ENCODE measurements around the gene ZNF567. TPM values are rescaled to one million over a fixed set of nuclear protein-coding genes. Genes with fewer than 3 reads are reported as not detected.
A peak's percentile ranks its signal among the peaks of the same experiment; 100 is the strongest.

Gene ZNF567
- total RNA-seq, 1 experiment from 2014 or later, result 9.0 TPM

- Mint-ChIP-seq H3K27ac (ENCODE audit: unreplicated experiment) (peak overlapping the region; percentile 99), H3K36me3 (ENCODE audit: insufficient read depth, unreplicated experiment) (peaks cover 62% of the 10 kb centered on the region), H3K4me1 (ENCODE audit: low read depth, unreplicated experiment) (peaks cover 8% of the 10 kb centered on the region), H3K4me3 (ENCODE audit: unreplicated experiment) (peak overlapping the region; percentile 94), H3K9me3 (ENCODE audit: unreplicated experiment) (peaks cover 22% of the 10 kb centered on the region), H3K27me3 (ENCODE audit: insufficient read depth, unreplicated experiment) (no peaks in the 10 kb centered on the region)
- DNase-seq, result no peak
- Histone ChIP-seq H3K27me3 (replicated peaks; ENCODE audit: control insufficient read depth, insufficient read depth, low read length) (no peaks in the 10 kb centered on the region), H3K36me3 (ENCODE audit: control insufficient read depth, insufficient read depth, low read length) (peaks cover 5% of the 10 kb centered on the region), H3K9me3 (peaks cover 11% of the 10 kb centered on the region), H3K4me1 (no peaks in the 10 kb centered on the region), H3K4me3 (ENCODE audit: low read depth, low read length) (peak overlapping the region; percentile 93)
- POLR2A ChIA-PET, result interaction anchor here (1.0 to 1.8 kb wide), 2 partner anchors 21 to 199 kb away, joined by 7 to 8 read pairs; partner anchors contain the start of genes ZNF461 and ZNF566
- CTCF ChIA-PET, result interaction anchor here (1.5 kb wide), 1 partner anchor 21 kb away, joined by 4 read pairs; the partner anchor contains the start of gene ZNF461
- BruUV-seq (replicated peaks), result no TSS peak
- intact Hi-C loops (cut with micrococcal nuclease; ENCODE audit: unreplicated experiment), result loop anchor here (5.0 kb wide), 2 partner anchors 84 to 161 kb away; partner anchors contain the start of genes ZNF260 and ZNF850
- no peak for TF ChIP-seq CTCF (IDR thresholded peaks at IDR 0.05; ENCODE audit: insufficient read depth in 1 of 2, low read depth in 1 of 2, low read length in 1 of 2, severe bottlenecking in 1 of 2, unreplicated experiment in 1 of 2)
These were observed 646 bp downstream of the ZNF567 start for GRCh38 chr19:36688058-36688457.

GRCh38 chr19:36707134-36707533, 19.7 kb downstream of the ZNF567 start:
- TF ChIP-seq CTCF (IDR thresholded peaks at IDR 0.05; ENCODE audit: insufficient read depth in 1 of 2, low read depth in 1 of 2, low read length in 1 of 2, severe bottlenecking in 1 of 2, unreplicated experiment in 1 of 2), result no peak
- intact Hi-C loops (cut with micrococcal nuclease; ENCODE audit: unreplicated experiment), result no loop called here
- BruUV-seq (replicated peaks), result no TSS peak
- no peak overlapping the region for H3K4me3 Mint-ChIP-seq (ENCODE audit: unreplicated experiment)
- H3K27ac Mint-ChIP-seq (ENCODE audit: unreplicated experiment), result no peak overlapping the region
- peaks cover 40% of the 10 kb centered on the region for H3K36me3 Mint-ChIP-seq (ENCODE audit: insufficient read depth, unreplicated experiment)
- no peaks in the 10 kb centered on the region for H3K4me1 Mint-ChIP-seq (ENCODE audit: low read depth, unreplicated experiment)
- peaks cover 58% of the 10 kb centered on the region for H3K9me3 Mint-ChIP-seq (ENCODE audit: unreplicated experiment)
- no peaks in the 10 kb centered on the region for H3K36me3 ChIP-seq (ENCODE audit: control insufficient read depth, insufficient read depth, low read length)
- CTCF ChIA-PET, result no interaction called here
- H3K27me3 ChIP-seq (replicated peaks; ENCODE audit: control insufficient read depth, insufficient read depth, low read length), result no peaks in the 10 kb centered on the region
- H3K4me1 ChIP-seq, result no peaks in the 10 kb centered on the region
- DNase-seq, result no peak
- no peak overlapping the region for H3K4me3 ChIP-seq (ENCODE audit: low read depth, low read length)
- peaks cover 62% of the 10 kb centered on the region for H3K9me3 ChIP-seq
- POLR2A ChIA-PET, result no interaction called here
- no peaks in the 10 kb centered on the region for H3K27me3 Mint-ChIP-seq (ENCODE audit: insufficient read depth, unreplicated experiment)

- no peak overlapping the region for H3K4me3 Mint-ChIP-seq (ENCODE audit: unreplicated experiment)
- DNase-seq, result no peak
- BruUV-seq (replicated peaks), result no TSS peak
- POLR2A ChIA-PET, result no interaction called here
- H3K4me1 Mint-ChIP-seq (ENCODE audit: low read depth, unreplicated experiment), result no peaks in the 10 kb centered on the region
- H3K36me3 Mint-ChIP-seq (ENCODE audit: insufficient read depth, unreplicated experiment), result peaks cover 50% of the 10 kb centered on the region
- H3K9me3 Mint-ChIP-seq (ENCODE audit: unreplicated experiment), result peaks cover 61% of the 10 kb centered on the region
- no peaks in the 10 kb centered on the region for H3K27me3 ChIP-seq (replicated peaks; ENCODE audit: control insufficient read depth, insufficient read depth, low read length)
- peaks cover 72% of the 10 kb centered on the region for H3K9me3 ChIP-seq
- peaks cover under 1% of the 10 kb centered on the region; the same call in 1 of the 2 replicates for H3K36me3 ChIP-seq (ENCODE audit: control insufficient read depth, insufficient read depth, low read length)
- H3K27me3 Mint-ChIP-seq (ENCODE audit: insufficient read depth, unreplicated experiment), result no peaks in the 10 kb centered on the region
- no peak for TF ChIP-seq CTCF (IDR thresholded peaks at IDR 0.05; ENCODE audit: insufficient read depth in 1 of 2, low read depth in 1 of 2, low read length in 1 of 2, severe bottlenecking in 1 of 2, unreplicated experiment in 1 of 2)
- CTCF ChIA-PET, result no interaction called here
- no peaks in the 10 kb centered on the region for H3K4me1 ChIP-seq
- H3K27ac Mint-ChIP-seq (ENCODE audit: unreplicated experiment), result no peak overlapping the region
- intact Hi-C loops (cut with micrococcal nuclease; ENCODE audit: unreplicated experiment), result no loop called here
- H3K4me3 ChIP-seq (ENCODE audit: low read depth, low read length), result no peak overlapping the region
These were observed 22.0 kb downstream of the ZNF567 start for GRCh38 chr19:36709423-36709822.
